ENCODE measurements around the gene PPP1R1B. TPM values are rescaled to one million over a fixed set of nuclear protein-coding genes. Genes with fewer than 3 reads are reported as not detected.

The PPP1R1B gene
- total and polyA plus RNA-seq, 12 donors, result 0.28 to 2.1 (median 0.66) TPM; not detected in 1

GRCh38 chr17:39667945-39668924, 41.5 kb downstream of the PPP1R1B start, which contains the start of gene PNMT:
PNMT (plus strand) TSS chr17:39668453; CDS start chr17:39668476, 23 bp downstream.
- peak within 1 kb of the TSS; percentile 24 to 77 (median 52) for H3K4me3 ChIP-seq
- H3K36me3 ChIP-seq, result no peaks in the 10 kb centered on the region
- peaks cover 0 to 59% (median 8%) of the 10 kb centered on the region in 7 donors for H3K27me3 ChIP-seq
- peaks cover 25 to 79% (median 53%) of the 10 kb centered on the region in 9 donors for H3K4me1 ChIP-seq
- 2% methylated on average over 72 to 85 of the region's 85 CpGs for WGBS, 2 donors
- H3K9me3 ChIP-seq, result no peaks in the 10 kb centered on the region
- peak; percentile 52 to 81 (median 65) for TF ChIP-seq CTCF (IDR thresholded peaks at IDR 0.05)
- ATAC-seq, result peak in 3 of 8 donors; percentile 2 to 31 (median 6)
- peak within 1 kb of the TSS; percentile 88 to 98 (median 94) for H3K27ac ChIP-seq
- intact Hi-C loops (cut with DNase I), result loop anchor here in 2 of 10 donors (2.0 to 5.0 kb wide), 3 partner anchors 31 to 84 kb away; partner anchors contain the start of gene STARD3 (in 1 of the 2)
- peak; percentile 68 to 83 for DNase-seq

DNA sequence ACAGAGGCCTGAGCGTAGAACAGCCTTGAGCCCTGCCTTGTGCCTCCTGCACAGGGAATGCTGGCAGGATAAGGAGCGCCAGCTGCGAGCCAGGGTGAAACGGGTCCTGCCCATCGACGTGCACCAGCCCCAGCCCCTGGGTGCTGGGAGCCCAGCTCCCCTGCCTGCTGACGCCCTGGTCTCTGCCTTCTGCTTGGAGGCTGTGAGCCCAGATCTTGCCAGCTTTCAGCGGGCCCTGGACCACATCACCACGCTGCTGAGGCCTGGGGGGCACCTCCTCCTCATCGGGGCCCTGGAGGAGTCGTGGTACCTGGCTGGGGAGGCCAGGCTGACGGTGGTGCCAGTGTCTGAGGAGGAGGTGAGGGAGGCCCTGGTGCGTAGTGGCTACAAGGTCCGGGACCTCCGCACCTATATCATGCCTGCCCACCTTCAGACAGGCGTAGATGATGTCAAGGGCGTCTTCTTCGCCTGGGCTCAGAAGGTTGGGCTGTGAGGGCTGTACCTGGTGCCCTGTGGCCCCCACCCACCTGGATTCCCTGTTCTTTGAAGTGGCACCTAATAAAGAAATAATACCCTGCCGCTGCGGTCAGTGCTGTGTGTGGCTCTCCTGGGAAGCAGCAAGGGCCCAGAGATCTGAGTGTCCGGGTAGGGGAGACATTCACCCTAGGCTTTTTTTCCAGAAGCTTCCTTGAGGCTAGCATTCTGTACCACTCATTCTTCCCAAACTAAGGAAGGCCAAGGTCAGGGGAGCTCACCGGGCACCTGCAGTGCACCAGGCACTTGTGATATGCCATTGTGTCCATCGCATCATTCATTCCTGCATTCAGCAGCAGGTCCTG, 43.4 kb downstream of the PPP1R1B start:
- intact Hi-C loops (cut with DNase I), result loop anchor here in 8 of 10 donors (2.0 to 10.0 kb wide), 7 partner anchors 33 to 82 kb away; partner anchors contain the start of genes STARD3 (in 2 of the 8), MIEN1 (in 1 of the 8) and PPP1R1B (in 1 of the 8)
- Histone ChIP-seq H3K4me3 (no peak overlapping the region), H3K27me3 (peaks cover 0 to 59% (median 8%) of the 10 kb centered on the region in 7 donors), H3K36me3 (no peaks in the 10 kb centered on the region), H3K27ac (peak overlapping the region in 8 of 10 donors; percentile 62 to 98 (median 83)), H3K9me3 (no peaks in the 10 kb centered on the region), H3K4me1 (peaks cover 18 to 74% (median 53%) of the 10 kb centered on the region in 9 donors)
- DNase-seq (no peak), ATAC-seq (no peak)
- 82 to 83% methylated on average over 23 of the region's 23 CpGs for WGBS, 2 donors
- no peak for TF ChIP-seq CTCF (IDR thresholded peaks at IDR 0.05)

DNA sequence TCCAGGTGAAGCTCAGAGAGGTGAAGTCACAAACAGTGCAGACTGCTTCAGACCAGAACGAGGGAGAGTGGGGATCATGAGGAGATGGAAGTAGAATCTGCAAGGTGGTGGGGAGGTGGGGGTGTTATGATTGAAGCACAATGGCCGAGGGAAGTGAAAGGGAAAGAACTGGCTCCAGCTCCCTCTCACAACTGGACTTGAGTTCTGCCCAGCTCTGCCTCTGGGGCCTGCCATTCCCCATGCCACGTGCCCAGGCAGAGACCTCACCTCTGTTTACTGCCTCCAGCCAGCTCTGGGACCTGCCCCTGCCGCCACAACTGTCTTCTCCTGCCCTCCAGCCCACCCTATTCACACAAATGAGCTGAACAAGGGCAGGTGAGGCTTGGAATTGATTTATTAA, 44.0 kb downstream of the PPP1R1B start:
- WGBS, 2 donors, result 57 to 71% methylated on average over 3 to 4 of the region's 4 CpGs
- no peak for TF ChIP-seq CTCF (IDR thresholded peaks at IDR 0.05)
- Histone ChIP-seq H3K27me3 (peaks cover 0 to 57% (median 8%) of the 10 kb centered on the region in 7 donors), H3K4me3 (no peak overlapping the region), H3K36me3 (no peaks in the 10 kb centered on the region), H3K27ac (peak overlapping the region; percentile 35 to 98 (median 80)), H3K4me1 (peaks cover 22 to 80% (median 56%) of the 10 kb centered on the region in 9 donors), H3K9me3 (no peaks in the 10 kb centered on the region)
- intact Hi-C loops (cut with DNase I), result loop anchor here in 6 of 10 donors (5.0 to 10.0 kb wide), 5 partner anchors 33 to 62 kb away; partner anchors contain the start of genes MIEN1 (in 1 of the 6), PPP1R1B (in 1 of the 6) and STARD3 (in 1 of the 6)
- no peak for DNase-seq
- no peak for ATAC-seq
